NK-92 treated with Interleukin-12 subunit alpha and Interleukin-12 subunit beta, amount 100 ng/mL, for 24 hours (cell line): ENCODE data around the gene SARS1.
"Not testable (repeated sequence)": the region's sequence is repeated elsewhere in the genome, so short reads cannot be mapped to it uniquely, and the experiment has no call there.

Experiments
- DNase-seq: peaks from one replicate; lab custom pipeline; 2025; lab: John Stamatoyannopoulos, UW

Gene SARS1

GRCh38 chr1:109193653-109194590, 19.8 kb upstream of the SARS1 start:
- DNase-seq, result no peak

GRCh38 chr1:109197158-109198042, 16.3 kb upstream of the SARS1 start:
- DNase-seq, result no peak

GRCh38 chr1:109198043-109198695, 15.5 kb upstream of the SARS1 start:
- DNase-seq, result no peak

GRCh38 chr1:109198745-109199144, 15.0 kb upstream of the SARS1 start:
- DNase-seq, result no peak

- DNase-seq, result no peak
These were observed 14.0 kb upstream of the SARS1 start for GRCh38 chr1:109199710-109200109.

GRCh38 chr1:109201123-109201703, 12.5 kb upstream of the SARS1 start:
- peak; percentile 27 for DNase-seq

- DNase-seq, result no peak
These were observed 9.2 kb upstream of the SARS1 start for GRCh38 chr1:109204484-109204883.

GRCh38 chr1:109206339-109206738, 7.4 kb upstream of the SARS1 start:
- no peak for DNase-seq

GRCh38 chr1:109207467-109208103, 6.1 kb upstream of the SARS1 start:
- DNase-seq, result no peak

- no peak for DNase-seq
These were observed 5.3 kb upstream of the SARS1 start for GRCh38 chr1:109208394-109208793.

GRCh38 chr1:109208836-109209463, 4.8 kb upstream of the SARS1 start:
- DNase-seq, result no peak

GRCh38 chr1:109210058-109210457, 3.7 kb upstream of the SARS1 start:
- DNase-seq, result no peak

GRCh38 chr1:109213345-109213823, 334 bp upstream of the SARS1 start:
- no peak for DNase-seq

- peak; percentile 45 for DNase-seq
These were observed 1.2 kb downstream of the SARS1 start for GRCh38 chr1:109214695-109215623.

- no peak for DNase-seq
These were observed 2.9 kb downstream of the SARS1 start for GRCh38 chr1:109216662-109217061.

GRCh38 chr1:109218516-109218915, 4.8 kb downstream of the SARS1 start:
- no peak for DNase-seq

GRCh38 chr1:109221201-109221600, 7.5 kb downstream of the SARS1 start:
- not testable (repeated sequence) for DNase-seq

- no peak for DNase-seq
These were observed 11.6 kb downstream of the SARS1 start for GRCh38 chr1:109225308-109225707.

- DNase-seq, result no peak
These were observed 12.2 kb downstream of the SARS1 start for GRCh38 chr1:109225711-109226445.
